ENCODE results near the gene BLOC1S4.

- TF ChIP-seq CTCF (IDR thresholded peaks at IDR 0.05 in 2 of 3, conservative IDR thresholded peaks at IDR 0.05 in 1 of 3; ENCODE audit: borderline replicate concordance in 1 of 3, insufficient read depth in 1 of 3, low read depth in 2 of 3, low read length in 2 of 3): no peak
- TF ChIP-seq SP1 (IDR thresholded peaks at IDR 0.05; ENCODE audit: low read depth): no peak
Measured at GRCh38 chr4:6751611-6752485, 35.9 kb downstream of the BLOC1S4 start.
